Iris pigment epithelial cell (primary cell): ENCODE data around the gene SLA2.

Source experiments
- DNase-seq: peaks from one replicate; pipeline ENCODE4 v3.0.0-alpha.2; 2011; ENCODE audit warnings: low read depth

Gene SLA2

GRCh38 chr20:36607586-36608387, 38.2 kb downstream of the SLA2 start:
- DNase-seq = peak; percentile 11

GRCh38 chr20:36606158-36607066, 39.6 kb downstream of the SLA2 start:
- DNase-seq = peak; percentile 58

- peak; percentile 98 for DNase-seq
Observed at GRCh38 chr20:36605399-36606157, 40.4 kb downstream of the SLA2 start, which contains the start of gene RAB5IF. RAB5IF (plus strand) TSS chr20:36605779; CDS start chr20:36605952, 173 bp downstream.

GRCh38 chr20:36604952-36605398, 41.0 kb downstream of the SLA2 start:
- no peak for DNase-seq

GRCh38 chr20:36601540-36601939, 44.5 kb downstream of the SLA2 start:
- DNase-seq = no peak

- DNase-seq = no peak
Observed at GRCh38 chr20:36599912-36600345, 46.1 kb downstream of the SLA2 start.

GRCh38 chr20:36593347-36593929, 52.6 kb downstream of the SLA2 start:
- DNase-seq = no peak

GRCh38 chr20:36591854-36592641, 53.9 kb downstream of the SLA2 start:
- DNase-seq = no peak

GRCh38 chr20:36591281-36591680, 54.7 kb downstream of the SLA2 start:
- DNase-seq = no peak

- no peak for DNase-seq
Observed at GRCh38 chr20:36587388-36588070, 58.5 kb downstream of the SLA2 start.

- no peak for DNase-seq
Observed at GRCh38 chr20:36585410-36586125, 60.4 kb downstream of the SLA2 start.

GRCh38 chr20:36584018-36584481, 61.9 kb downstream of the SLA2 start:
- DNase-seq = no peak

GRCh38 chr20:36582821-36583220, 63.2 kb downstream of the SLA2 start:
- no peak for DNase-seq

- no peak for DNase-seq
Observed at GRCh38 chr20:36582322-36582721, 63.7 kb downstream of the SLA2 start.

GRCh38 chr20:36579996-36580545, 65.9 kb downstream of the SLA2 start:
- peak; percentile 71 for DNase-seq

GRCh38 chr20:36578356-36579041, 67.5 kb downstream of the SLA2 start:
- no peak for DNase-seq

- no peak for DNase-seq
Observed at GRCh38 chr20:36576081-36576445, 69.9 kb downstream of the SLA2 start.

GRCh38 chr20:36574366-36575135, 71.4 kb downstream of the SLA2 start:
- DNase-seq = peak; percentile 65
